Activated T-cell treated with anti-CD3 and anti-CD28 coated beads, Interleukin-2, amount 50 U/mL, for 24 hours (primary cell): ENCODE measurements around the gene PRRX1.

Source experiments
- DNase-seq: peaks from one replicate; pipeline ENCODE4 v3.0.0-alpha.2; 2020
- H3K27ac Mint-ChIP-seq: 2 replicates; pipeline ENCODE4 v1.8.0; 2020; ENCODE audit warnings: mild to moderate bottlenecking, mixed read lengths
- H3K27me3 Mint-ChIP-seq: 2 replicates; pipeline ENCODE4 v1.8.0; 2020; ENCODE audit warnings: mixed read lengths
- H3K36me3 Mint-ChIP-seq: 2 replicates; pipeline ENCODE4 v1.8.0; 2020; ENCODE audit warnings: low read depth, mixed read lengths
- H3K4me1 Mint-ChIP-seq: 2 replicates; pipeline ENCODE4 v1.8.0; 2020; ENCODE audit warnings: low read depth, mixed read lengths
- H3K4me3 Mint-ChIP-seq: 2 replicates; pipeline ENCODE4 v1.8.0; 2020; ENCODE audit warnings: mild to moderate bottlenecking, moderate library complexity, mixed read lengths
- H3K9me3 Mint-ChIP-seq: 2 replicates; pipeline ENCODE4 v1.8.0; 2020; ENCODE audit warnings: mixed read lengths

PRRX1 gene

DNA sequence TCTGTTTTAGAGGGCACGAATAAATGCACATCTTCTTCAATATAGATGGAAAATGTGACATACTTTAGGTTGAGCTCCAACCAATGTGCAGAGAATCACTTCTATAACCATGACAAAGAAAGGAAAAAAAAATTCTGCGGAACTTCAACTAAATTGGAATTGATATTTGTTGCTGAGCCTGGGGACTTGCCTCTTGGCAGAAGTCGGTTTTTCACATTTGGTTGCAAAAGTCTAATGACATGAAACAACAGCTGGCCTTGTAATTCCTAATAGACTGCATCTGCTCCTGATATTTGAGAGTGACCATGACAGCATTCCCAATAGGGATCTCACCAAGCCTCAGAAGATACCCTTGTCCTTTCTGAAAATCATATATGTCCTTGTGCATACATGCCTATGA is 112.8 kb downstream of the PRRX1 start:
- Mint-ChIP-seq H3K27ac (no peak overlapping the region), H3K4me3 (no peak overlapping the region), H3K9me3 (no peaks in the 10 kb centered on the region), H3K27me3 (no peaks in the 10 kb centered on the region), H3K36me3 (no peaks in the 10 kb centered on the region), H3K4me1 (no peaks in the 10 kb centered on the region)
- DNase-seq = no peak
